RWPE1 (cell line): ENCODE data around the gene CDH3.

ENCODE experiments used
- CTCF ChIA-PET: fragments of 350-600 bp; sonication (Branson Sonifier 250); formaldehyde crosslinking; extraction: SDS; loops from one replicate; lab custom pipeline; 2021; lab: Yijun Ruan, JAX
- POLR2A ChIA-PET: fragments of 400-600 bp; formaldehyde crosslinking; extraction: SDS; loops from one replicate; lab custom pipeline; 2020; ENCODE audit warnings: antibody characterized with exemption; ENCODE audit not compliant: low non-redundant PET; lab: Yijun Ruan, JAX
- DNase-seq: peaks from one replicate; pipeline ENCODE4 v3.0.0; 2012; ENCODE audit warnings: low spot score
- H3K27ac ChIP-seq: fragments of 450-650 bp; 2 replicates; pipeline ENCODE4 v1.5.1; 2017
- CTCF ChIP-seq: fragments of 450-650 bp; conservative IDR thresholded peaks from 2 replicates; pipeline ENCODE4 v1.5.1; 2017; ENCODE audit warnings: low read depth, mild to moderate bottlenecking

CDH3 gene

GRCh38 chr16:68644715-68645493, at the start of gene CDH3:
Gene CDH3 (plus strand): TSS chr16:68645310. CDS start chr16:68645380, 70 bp downstream.
- H3K27ac ChIP-seq, result peak within 1 kb of the TSS; percentile 82
- TF ChIP-seq CTCF, result no peak
- ChIA-PET CTCF (interaction anchor here (1.2 to 1.5 kb wide), 2 partner anchors 23 to 55 kb away, joined by 5 to 9 read pairs; no protein-coding TSS in a partner anchor), POLR2A (interaction anchor here (0.8 to 1.4 kb wide), 3 partner anchors 9 to 20 kb away, joined by 4 to 10 read pairs (median 6); no protein-coding TSS in a partner anchor)
- peak; percentile 95 for DNase-seq

GRCh38 chr16:68596266-68596665, 48.8 kb upstream of the CDH3 start:
- no peak overlapping the region for H3K27ac ChIP-seq
- ChIA-PET CTCF (no interaction called here), POLR2A (no interaction called here)
- TF ChIP-seq CTCF, result no peak
- DNase-seq, result no peak

- DNase-seq, result no peak
- ChIA-PET CTCF (interaction anchor here (0.6 to 1.0 kb wide), 3 partner anchors 9 to 139 kb away, joined by 3 to 5 read pairs (median 3); no protein-coding TSS in a partner anchor), POLR2A (no interaction called here)
- no peak for TF ChIP-seq CTCF
- H3K27ac ChIP-seq, result no peak overlapping the region
Observed at GRCh38 chr16:68599586-68599985, 45.5 kb upstream of the CDH3 start.

- H3K27ac ChIP-seq, result peak overlapping the region; percentile 80
- peak; percentile 86 for DNase-seq
- ChIA-PET CTCF (interaction anchor here (0.7 to 1.3 kb wide), 2 partner anchors 16 to 46 kb away, joined by 3 to 4 read pairs; no protein-coding TSS in a partner anchor), POLR2A (no interaction called here)
- TF ChIP-seq CTCF, result no peak
Observed at GRCh38 chr16:68605746-68606145, 39.4 kb upstream of the CDH3 start.

DNA sequence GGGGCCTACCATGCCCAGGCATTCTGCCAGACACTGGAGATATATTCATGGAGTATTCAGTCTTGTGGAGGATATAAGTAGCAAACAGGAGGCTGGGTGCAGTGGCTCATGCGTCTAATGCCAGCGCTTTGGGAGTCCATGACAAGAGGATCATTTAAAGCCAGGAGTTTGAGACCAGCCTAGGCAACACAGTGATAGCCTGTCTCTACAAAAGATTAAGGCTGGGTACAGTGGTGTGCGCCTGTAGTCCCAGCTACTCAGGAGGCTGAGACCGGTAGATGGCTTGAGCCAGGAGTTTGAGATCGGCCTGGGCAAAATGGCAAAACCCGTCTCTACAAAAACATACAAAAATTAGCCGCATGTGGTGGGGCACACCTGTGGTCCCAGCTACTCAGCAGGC, 37.7 kb upstream of the CDH3 start:
- DNase-seq, result no peak
- peak overlapping the region; percentile 44; the same call in 1 of the 2 replicates for H3K27ac ChIP-seq
- POLR2A ChIA-PET, result no interaction called here
- CTCF ChIA-PET, result no interaction called here
- no peak for TF ChIP-seq CTCF

- no peak for DNase-seq
- H3K27ac ChIP-seq, result no peak overlapping the region
- ChIA-PET CTCF (interaction anchor here (0.6 kb wide), 1 partner anchor 238 kb away, joined by 3 read pairs; no protein-coding TSS in a partner anchor), POLR2A (no interaction called here)
- TF ChIP-seq CTCF, result no peak
Observed at GRCh38 chr16:68608330-68608729, 36.8 kb upstream of the CDH3 start.
